ENCODE results near the gene SYNCRIP. TPM values are rescaled to one million over a fixed set of nuclear protein-coding genes. Genes with fewer than 3 reads are reported as not detected.
A peak's percentile ranks its signal among the peaks of the same experiment; 100 is the strongest.

SYNCRIP gene
- total RNA-seq, 2 experiments from 2014 or later = 136 to 137 TPM

GRCh38 chr6:85678026-85678601 is 35.4 kb upstream of the SYNCRIP start:
- H3K36me3 Mint-ChIP-seq (ENCODE audit: low read depth) = peaks cover 68% of the 10 kb centered on the region
- CTCF ChIA-PET = interaction anchor here (0.7 to 5.2 kb wide), 7 partner anchors 8 to 439 kb away, joined by 3 to 106 read pairs (median 5); partner anchors contain the start of gene SYNCRIP
- no peak for DNase-seq

GRCh38 chr6:85677234-85677956 is 34.7 kb upstream of the SYNCRIP start:
- CTCF ChIA-PET = interaction anchor here (0.7 to 5.2 kb wide), 5 partner anchors 8 to 438 kb away, joined by 4 to 106 read pairs (median 12); partner anchors contain the start of gene SYNCRIP

More at GRCh38 chr6:85678026-85678601, 35.4 kb upstream of the SYNCRIP start:
- H3K27ac Mint-ChIP-seq = peak overlapping the region; percentile 89
- H3K4me3 Mint-ChIP-seq = peak overlapping the region; percentile 98
- H3K9me3 Mint-ChIP-seq (ENCODE audit: insufficient read depth) = peaks cover 8% of the 10 kb centered on the region
- peaks cover 59% of the 10 kb centered on the region for H3K4me1 Mint-ChIP-seq (ENCODE audit: low read depth)
- H3K27me3 Mint-ChIP-seq (ENCODE audit: low read depth) = no peaks in the 10 kb centered on the region
- POLR2A ChIA-PET = interaction anchor here (0.7 to 5.8 kb wide), 36 partner anchors 8 to 1478 kb away, joined by 3 to 501 read pairs (median 6); partner anchors contain the start of genes NT5E, SNX14 and SYNCRIP
- peak; percentile 0 for ATAC-seq

GRCh38 chr6:85676086-85676729 is 33.5 kb upstream of the SYNCRIP start:
- Mint-ChIP-seq H3K4me3 (peak overlapping the region; percentile 98), H3K27me3 (ENCODE audit: low read depth) (no peaks in the 10 kb centered on the region), H3K4me1 (ENCODE audit: low read depth) (peaks cover 57% of the 10 kb centered on the region), H3K27ac (peak overlapping the region; percentile 78), H3K9me3 (ENCODE audit: insufficient read depth) (no peaks in the 10 kb centered on the region), H3K36me3 (ENCODE audit: low read depth) (peaks cover 72% of the 10 kb centered on the region)
- DNase-seq = no peak
- no peak for ATAC-seq
- ChIA-PET CTCF (interaction anchor here (1.1 to 5.2 kb wide), 4 partner anchors 35 to 193 kb away, joined by 4 to 106 read pairs (median 8); partner anchors contain the start of gene SYNCRIP), POLR2A (interaction anchor here (2.9 to 5.8 kb wide), 3 partner anchors 34 to 226 kb away, joined by 16 to 501 read pairs (median 72); partner anchors contain the start of genes NT5E, SNX14 and SYNCRIP)

More at GRCh38 chr6:85677234-85677956, 34.7 kb upstream of the SYNCRIP start:
- POLR2A ChIA-PET = interaction anchor here (0.6 to 5.8 kb wide), 26 partner anchors 7 to 316 kb away, joined by 3 to 501 read pairs (median 8); partner anchors contain the start of genes NT5E, SNX14 and SYNCRIP
- ATAC-seq (no peak), DNase-seq (no peak)
- H3K27ac Mint-ChIP-seq = peak overlapping the region; percentile 89
- peaks cover 75% of the 10 kb centered on the region for H3K36me3 Mint-ChIP-seq (ENCODE audit: low read depth)
- peaks cover 8% of the 10 kb centered on the region for H3K9me3 Mint-ChIP-seq (ENCODE audit: insufficient read depth)
- no peaks in the 10 kb centered on the region for H3K27me3 Mint-ChIP-seq (ENCODE audit: low read depth)
- peaks cover 62% of the 10 kb centered on the region for H3K4me1 Mint-ChIP-seq (ENCODE audit: low read depth)
- peak overlapping the region; percentile 98 for H3K4me3 Mint-ChIP-seq

GRCh38 chr6:85675030-85675819 is 32.5 kb upstream of the SYNCRIP start:
- Mint-ChIP-seq H3K27ac (peak overlapping the region; percentile 13), H3K4me3 (peak overlapping the region; percentile 98), H3K4me1 (ENCODE audit: low read depth) (peaks cover 63% of the 10 kb centered on the region), H3K9me3 (ENCODE audit: insufficient read depth) (no peaks in the 10 kb centered on the region), H3K36me3 (ENCODE audit: low read depth) (peaks cover 75% of the 10 kb centered on the region), H3K27me3 (ENCODE audit: low read depth) (no peaks in the 10 kb centered on the region)
- no peak for ATAC-seq
- ChIA-PET POLR2A (interaction anchor here (0.8 to 5.8 kb wide), 3 partner anchors 9 to 83 kb away, joined by 3 to 501 read pairs (median 72); partner anchors contain the start of genes SNX14 and SYNCRIP), CTCF (interaction anchor here (0.7 to 5.2 kb wide), 5 partner anchors 13 to 192 kb away, joined by 3 to 106 read pairs (median 4); partner anchors contain the start of gene SYNCRIP)
- no peak for DNase-seq

GRCh38 chr6:85674604-85675003 is 31.9 kb upstream of the SYNCRIP start:
- H3K27ac Mint-ChIP-seq = no peak overlapping the region
- H3K4me1 Mint-ChIP-seq (ENCODE audit: low read depth) = peaks cover 64% of the 10 kb centered on the region
- ATAC-seq = no peak
- no peak for DNase-seq
- H3K4me3 Mint-ChIP-seq = no peak overlapping the region
- H3K27me3 Mint-ChIP-seq (ENCODE audit: low read depth) = no peaks in the 10 kb centered on the region
- H3K9me3 Mint-ChIP-seq (ENCODE audit: insufficient read depth) = no peaks in the 10 kb centered on the region
- POLR2A ChIA-PET = interaction anchor here (0.8 to 5.8 kb wide), 3 partner anchors 8 to 82 kb away, joined by 3 to 501 read pairs (median 72); partner anchors contain the start of genes SNX14 and SYNCRIP
- CTCF ChIA-PET = interaction anchor here (0.7 to 5.2 kb wide), 3 partner anchors 12 to 138 kb away, joined by 3 to 106 read pairs (median 3); partner anchors contain the start of gene SYNCRIP
- peaks cover 73% of the 10 kb centered on the region for H3K36me3 Mint-ChIP-seq (ENCODE audit: low read depth)

- ChIA-PET CTCF (interaction anchor here (1.4 kb wide), 2 partner anchors 29 to 31 kb away, joined by 4 to 5 read pairs; partner anchors contain the start of gene SYNCRIP), POLR2A (interaction anchor here (0.6 to 4.6 kb wide), 2 partner anchors 32 to 817 kb away, joined by 3 to 138 read pairs; partner anchors contain the start of gene SYNCRIP)
- H3K36me3 Mint-ChIP-seq (ENCODE audit: low read depth) = peaks cover 71% of the 10 kb centered on the region
These were observed 30.8 kb upstream of the SYNCRIP start for GRCh38 chr6:85673198-85674139.

GRCh38 chr6:85672623-85673022 is 29.9 kb upstream of the SYNCRIP start:
- POLR2A ChIA-PET = interaction anchor here (1.0 to 4.6 kb wide), 2 partner anchors 31 to 60 kb away, joined by 4 to 138 read pairs; partner anchors contain the start of gene SYNCRIP
- no peaks in the 10 kb centered on the region for H3K9me3 Mint-ChIP-seq (ENCODE audit: insufficient read depth)
- peaks cover 78% of the 10 kb centered on the region for H3K4me1 Mint-ChIP-seq (ENCODE audit: low read depth)
- no peaks in the 10 kb centered on the region for H3K27me3 Mint-ChIP-seq (ENCODE audit: low read depth)
- peak overlapping the region; percentile 40 for H3K27ac Mint-ChIP-seq
- CTCF ChIA-PET = interaction anchor here (1.4 kb wide), 2 partner anchors 28 to 30 kb away, joined by 4 to 5 read pairs; partner anchors contain the start of gene SYNCRIP
- DNase-seq (no peak), ATAC-seq (no peak)
- peaks cover 68% of the 10 kb centered on the region for H3K36me3 Mint-ChIP-seq (ENCODE audit: low read depth)
- H3K4me3 Mint-ChIP-seq = no peak overlapping the region

More at GRCh38 chr6:85673198-85674139, 30.8 kb upstream of the SYNCRIP start:
- H3K9me3 Mint-ChIP-seq (ENCODE audit: insufficient read depth) = no peaks in the 10 kb centered on the region
- DNase-seq (no peak), ATAC-seq (no peak)
- H3K27ac Mint-ChIP-seq = peak overlapping the region; percentile 40
- peaks cover 72% of the 10 kb centered on the region for H3K4me1 Mint-ChIP-seq (ENCODE audit: low read depth)
- no peak overlapping the region for H3K4me3 Mint-ChIP-seq
- H3K27me3 Mint-ChIP-seq (ENCODE audit: low read depth) = no peaks in the 10 kb centered on the region

- no peaks in the 10 kb centered on the region for H3K9me3 Mint-ChIP-seq (ENCODE audit: insufficient read depth)
- no peak overlapping the region for H3K27ac Mint-ChIP-seq
- no peaks in the 10 kb centered on the region for H3K27me3 Mint-ChIP-seq (ENCODE audit: low read depth)
- DNase-seq = no peak
- no peak for ATAC-seq
- no peak overlapping the region for H3K4me3 Mint-ChIP-seq
- POLR2A ChIA-PET = interaction anchor here (1.0 to 4.6 kb wide), 2 partner anchors 30 to 60 kb away, joined by 4 to 138 read pairs; partner anchors contain the start of gene SYNCRIP
- CTCF ChIA-PET = interaction anchor here (1.4 kb wide), 1 partner anchor 27 kb away, joined by 5 read pairs; no protein-coding TSS in a partner anchor
- peaks cover 78% of the 10 kb centered on the region for H3K4me1 Mint-ChIP-seq (ENCODE audit: low read depth)
- H3K36me3 Mint-ChIP-seq (ENCODE audit: low read depth) = peaks cover 66% of the 10 kb centered on the region
These were observed 29.4 kb upstream of the SYNCRIP start for GRCh38 chr6:85672050-85672449.

- ATAC-seq = no peak
- peaks cover 67% of the 10 kb centered on the region for H3K4me1 Mint-ChIP-seq (ENCODE audit: low read depth)
- no peaks in the 10 kb centered on the region for H3K27me3 Mint-ChIP-seq (ENCODE audit: low read depth)
These were observed 27.9 kb upstream of the SYNCRIP start for GRCh38 chr6:85670573-85670972.

More at GRCh38 chr6:85670573-85670972, 27.9 kb upstream of the SYNCRIP start:
- H3K36me3 Mint-ChIP-seq (ENCODE audit: low read depth) = peaks cover 56% of the 10 kb centered on the region
- no peak for DNase-seq
- ChIA-PET POLR2A (interaction anchor here (0.6 to 4.6 kb wide), 6 partner anchors 8 to 1502 kb away, joined by 3 to 138 read pairs (median 6); partner anchors contain the start of gene SYNCRIP), CTCF (interaction anchor here (1.0 to 2.0 kb wide), 6 partner anchors 8 to 30 kb away, joined by 3 to 17 read pairs (median 6); partner anchors contain the start of gene SYNCRIP)
- H3K27ac Mint-ChIP-seq = peak overlapping the region; percentile 93
- no peak overlapping the region for H3K4me3 Mint-ChIP-seq
- no peaks in the 10 kb centered on the region for H3K9me3 Mint-ChIP-seq (ENCODE audit: insufficient read depth)

All from activated CD8-positive, alpha-beta T cell treated with anti-CD3 and anti-CD28 coated beads, Interleukin-2, amount 10 ng/mL, durations not matched to agents 7 days and 5 days (primary cell).